IMR-90 (cell line): Measurements from ENCODE around the gene ADAMTS19. TPM values are rescaled to one million over a fixed set of nuclear protein-coding genes. Genes with fewer than 3 reads are reported as not detected.

ENCODE experiments used
- ATAC-seq: fragments of 200-7000 bp; cut with Tn5 transposase; 2 replicates; pipeline ENCODE4 v1.9.1; 2020; ENCODE audit warnings: low read depth, mild to moderate bottlenecking, moderate library complexity
- BruUV-seq: library from RNA; stranded (reverse); fragments of 400-500 nt; replicated peaks from 2 replicates; lab custom pipeline; 2021; lab: Mats Ljungman, UMichigan
- CTCF ChIA-PET: fragments of 300-600 bp; formaldehyde crosslinking; extraction: SDS; loops from one replicate; lab custom pipeline; 2021; ENCODE audit warnings: antibody characterized with exemption; lab: Yijun Ruan, JAX
- POLR2A ChIA-PET: fragments of 300-600 bp; sonication (Branson Sonifier 250); formaldehyde crosslinking; loops from one replicate; lab custom pipeline; 2022; ENCODE audit warnings: antibody characterized with exemption; ENCODE audit not compliant: unreplicated experiment; lab: Charles Lee
- DNase-seq: peaks from one replicate; pipeline ENCODE4 v3.0.0; 2013
- H2AFZ ChIP-seq: replicated peaks from 2 replicates; pipeline ENCODE3; 2013; ENCODE audit warnings: low read length, mild to moderate bottlenecking; ENCODE audit not compliant: poor library complexity
- H2AK5ac ChIP-seq: 2 replicates; pipeline ENCODE4 v1.6.1; 2013; ENCODE audit warnings: low read depth, low read length, inconsistent platforms
- H2AK9ac ChIP-seq: replicated peaks from 2 replicates; pipeline ENCODE3; 2013; ENCODE audit warnings: mild to moderate bottlenecking, low read depth, low read length, moderate library complexity; ENCODE audit not compliant: poor library complexity
- H2BK120ac ChIP-seq: 2 replicates; pipeline ENCODE4 v1.6.1; 2013; ENCODE audit warnings: low read depth, low read length, inconsistent platforms
- H2BK15ac ChIP-seq: 3 replicates; pipeline ENCODE4 v1.6.1; 2013; ENCODE audit warnings: low read depth, low read length, inconsistent platforms
- H2BK20ac ChIP-seq: 2 replicates; pipeline ENCODE4 v1.6.1; 2013; ENCODE audit warnings: low read depth, mild to moderate bottlenecking, inconsistent platforms, low read length, moderate library complexity
- H2BK5ac ChIP-seq: 2 replicates; pipeline ENCODE4 v1.6.1; 2013; ENCODE audit warnings: mild to moderate bottlenecking, low read depth, low read length, inconsistent platforms; ENCODE audit not compliant: poor library complexity, severe bottlenecking
- H3K14ac ChIP-seq: replicated peaks from 2 replicates; pipeline ENCODE4 v1.6.1; 2013; ENCODE audit warnings: low read depth, low read length, inconsistent platforms
- H3K18ac ChIP-seq: 2 replicates; pipeline ENCODE4 v1.6.1; 2013; ENCODE audit warnings: low read depth, low read length, control low read depth
- H3K23ac ChIP-seq: 2 replicates; pipeline ENCODE4 v1.6.1; 2013; ENCODE audit warnings: low read depth, low read length, inconsistent platforms
- H3K27ac ChIP-seq: 2 replicates; pipeline ENCODE4 v1.5.1; 2013; ENCODE audit warnings: mild to moderate bottlenecking, control low read depth, low read length; ENCODE audit not compliant: insufficient read depth
- H3K27me3 ChIP-seq: 2 replicates; pipeline ENCODE4 v1.6.1; 2013; ENCODE audit warnings: low read length; ENCODE audit not compliant: control insufficient read depth, insufficient read depth
- H3K36me3 ChIP-seq: 2 replicates; pipeline ENCODE4 v1.6.1; 2013; ENCODE audit warnings: low read length, mixed read lengths; ENCODE audit not compliant: control insufficient read depth, insufficient read depth
- H3K4ac ChIP-seq: 2 replicates; pipeline ENCODE4 v1.6.1; 2013; ENCODE audit warnings: low read depth, low read length, inconsistent platforms
- H3K4me1 ChIP-seq: 2 replicates; pipeline ENCODE4 v1.6.1; 2013; ENCODE audit warnings: low read length, mixed read lengths; ENCODE audit not compliant: control insufficient read depth, insufficient read depth
- H3K4me2 ChIP-seq: 2 replicates; pipeline ENCODE4 v1.6.1; 2013; ENCODE audit warnings: low read depth, mild to moderate bottlenecking, control low read depth, low read length, moderate library complexity
- H3K4me3 ChIP-seq: 2 replicates; pipeline ENCODE4 v1.5.1; 2013; ENCODE audit warnings: low read depth, mild to moderate bottlenecking, control low read depth, low read length, moderate library complexity; ENCODE audit not compliant: insufficient read depth
- H3K56ac ChIP-seq: 2 replicates; pipeline ENCODE4 v1.6.1; 2013; ENCODE audit warnings: low read length, inconsistent platforms; ENCODE audit not compliant: insufficient read depth; ENCODE audit errors: extremely low read depth
- H3K79me1 ChIP-seq, 2 experiments: 2 replicates each; pipeline ENCODE4 v1.6.1; 2013; ENCODE audit warnings: low read length in 2 of 2, inconsistent platforms in 1 of 2, low read depth in 1 of 2
- H3K9ac ChIP-seq: 2 replicates; pipeline ENCODE4 v1.6.1; 2013; ENCODE audit warnings: low read depth, low read length, control low read depth
- H3K9me1 ChIP-seq: 2 replicates; pipeline ENCODE4 v1.6.1; 2013; ENCODE audit warnings: low read length, inconsistent platforms; ENCODE audit not compliant: insufficient read depth
- H3K9me3 ChIP-seq: 2 replicates; pipeline ENCODE4 v1.6.1; 2013; ENCODE audit warnings: low read length; ENCODE audit not compliant: control insufficient read depth, insufficient read depth
- H4K20me1 ChIP-seq: 2 replicates; pipeline ENCODE4 v1.6.1; 2013; ENCODE audit warnings: low read length, inconsistent platforms; ENCODE audit not compliant: insufficient read depth
- H4K5ac ChIP-seq: 2 replicates; pipeline ENCODE4 v1.6.1; 2013; ENCODE audit warnings: mild to moderate bottlenecking, low read depth, low read length, control low read depth
- H4K8ac ChIP-seq, 2 experiments: 2 replicates each; pipeline ENCODE4 v1.6.1; 2013; ENCODE audit warnings: low read depth in 2 of 2, low read length in 2 of 2, control low read depth in 1 of 2, inconsistent platforms in 1 of 2
- H4K91ac ChIP-seq: 2 replicates; pipeline ENCODE4 v1.6.1; 2013; ENCODE audit warnings: low read depth, low read length, inconsistent platforms; ENCODE audit not compliant: insufficient read depth
- BHLHE40 ChIP-seq: fragments of 150-350 bp; IDR thresholded peaks from 2 replicates; pipeline ENCODE4 v1.6.1; 2016; ENCODE audit warnings: mild to moderate bottlenecking, low read depth, low read length
- CEBPB ChIP-seq: IDR thresholded peaks from 2 replicates; pipeline ENCODE4 v1.6.1; 2012; ENCODE audit warnings: low read depth, low read length, improper control_type of control experiment
- CTCF ChIP-seq: conservative IDR thresholded peaks from 2 replicates; pipeline ENCODE4 v1.5.1; 2012; ENCODE audit warnings: mild to moderate bottlenecking, low read depth, low read length, improper control_type of control experiment
- ELK1 ChIP-seq: fragments of 150-350 bp; IDR thresholded peaks from 2 replicates; pipeline ENCODE4 v1.6.1; 2016; ENCODE audit warnings: low read depth, mild to moderate bottlenecking, low read length, moderate library complexity, borderline replicate concordance
- MXI1 ChIP-seq: IDR thresholded peaks from 2 replicates; pipeline ENCODE4 v1.6.1; 2012; ENCODE audit warnings: low read depth, mild to moderate bottlenecking, low read length, moderate library complexity, borderline replicate concordance
- NFE2L2 ChIP-seq: fragments of 150-350 bp; IDR thresholded peaks from 2 replicates; pipeline ENCODE4 v1.6.1; 2016; ENCODE audit warnings: low read depth, mild to moderate bottlenecking, low read length
- RCOR1 ChIP-seq: IDR thresholded peaks from 2 replicates; pipeline ENCODE4 v1.6.1; 2012; ENCODE audit warnings: mild to moderate bottlenecking, low read length, improper control_type of control experiment; ENCODE audit not compliant: insufficient replicate concordance
- RFX5 ChIP-seq: IDR thresholded peaks from 2 replicates; pipeline ENCODE4 v1.8.0; 2012; ENCODE audit warnings: low read depth, mild to moderate bottlenecking, low read length, moderate library complexity
- USF2 ChIP-seq: fragments of 150-350 bp; IDR thresholded peaks from 2 replicates; pipeline ENCODE4 v1.6.1; 2017; ENCODE audit warnings: mild to moderate bottlenecking, antibody characterized with exemption, low read length, low read depth
- WGBS, 2 experiments: methylation state at CpG; one replicate each; pipeline versions ENCODE4 v1.1.5 to v1.1.7; 2013; ENCODE audit warnings: missing lambda C conversion rate in 2 of 2; ENCODE audit not compliant: insufficient read length in 1 of 2; ENCODE audit errors: extremely low coverage in 2 of 2; 5-methylcytosine and 5-hydroxymethylcytosine counted together
- dilution Hi-C: fragments of 300-500 bp; cut with HindIII; formaldehyde crosslinking; loops from one replicate; pipeline ENCODE4 v1.14.3; 2018; ENCODE audit warnings: low sequenced_read_pairs; ENCODE audit not compliant: unreplicated experiment
- in situ Hi-C: fragments of 300-500 bp; cut with MboI; formaldehyde crosslinking; loops from 3 replicates; pipeline ENCODE4 v1.14.3; 2019; ENCODE audit warnings: low sequenced_read_pairs, inconsistent platforms, mixed read lengths
- intact Hi-C: fragments of 100-400 bp; cut with micrococcal nuclease; formaldehyde crosslinking; loops from 2 replicates; pipeline ENCODE4 v1.10.0; 2022
- polyA plus RNA-seq, 3 experiments: library from polyadenylated mRNA; depleted of rRNA; stranded (reverse); fragments of >200 nt; gene quantifications; 2 replicates each; pipeline ENCODE4 v1.2.3, GENCODE V29; 2012; ENCODE audit warnings: low replicate concordance in 1 of 3
- total RNA-seq: library from RNA; depleted of rRNA; stranded (reverse); fragments of >200 nt; gene quantifications from 2 replicates; pipeline ENCODE4 v1.2.3, GENCODE V29; 2012

ADAMTS19 gene
- total and polyA plus RNA-seq, 2 of the 4 experiments (the other 2 are of a cell fraction): under 0.01 to 0.17 TPM

GRCh38 chr5:129593525-129593924, 133.4 kb downstream of the ADAMTS19 start:
- H2AK9ac ChIP-seq: no peak overlapping the region
- H3K79me1 ChIP-seq: no peaks in the 10 kb centered on the region
- intact Hi-C loops: no loop called here
- in situ Hi-C loops: no loop called here
- no peak overlapping the region for H3K4me3 ChIP-seq
- TF ChIP-seq RFX5 (no peak), USF2 (no peak), ELK1 (no peak), RCOR1 (no peak), NFE2L2 (no peak), MXI1 (no peak), BHLHE40 (no peak), CTCF (no peak), CEBPB (no peak)
- no peak overlapping the region for H3K4ac ChIP-seq
- BruUV-seq: no TSS peak
- H4K5ac ChIP-seq: no peak overlapping the region
- H3K56ac ChIP-seq: no peak overlapping the region
- H2AK5ac ChIP-seq: no peak overlapping the region
- no peaks in the 10 kb centered on the region for H3K9me3 ChIP-seq
- DNase-seq (no peak), ATAC-seq (peak; percentile 46; the same call in 1 of the 2 replicates)
- H3K23ac ChIP-seq: no peak overlapping the region
- no peak overlapping the region for H4K91ac ChIP-seq
- no peak overlapping the region for H3K14ac ChIP-seq
- no peak overlapping the region for H3K9ac ChIP-seq
- no peak overlapping the region for H3K4me2 ChIP-seq
- H3K18ac ChIP-seq: no peak overlapping the region
- H2BK5ac ChIP-seq: no peak overlapping the region
- ChIA-PET POLR2A (no interaction called here), CTCF (no interaction called here)
- WGBS, 2 experiments: 80% methylated on average over 1 of the region's 2 CpGs; no CpG with 5 or more reads in 1 of the 2 experiments
- H3K4me1 ChIP-seq: no peaks in the 10 kb centered on the region
- no peaks in the 10 kb centered on the region for H3K9me1 ChIP-seq
- H3K36me3 ChIP-seq: no peaks in the 10 kb centered on the region
- no peaks in the 10 kb centered on the region for H4K20me1 ChIP-seq
- dilution Hi-C loops: no loop called here
- no peak overlapping the region for H2BK120ac ChIP-seq
- H2BK20ac ChIP-seq: no peak overlapping the region
- H2AFZ ChIP-seq: no peak overlapping the region
- H2BK15ac ChIP-seq: no peak overlapping the region
- H4K8ac ChIP-seq: no peak overlapping the region
- H3K27ac ChIP-seq: no peak overlapping the region
- H3K27me3 ChIP-seq: no peaks in the 10 kb centered on the region
